CD14-positive monocyte (primary cell): ENCODE measurements around the gene MACF1. TPM values are rescaled to one million over a fixed set of nuclear protein-coding genes. Genes with fewer than 3 reads are reported as not detected.

Experiments used
- DNase-seq, 3 donors: peaks; one replicate each; pipeline ENCODE4 v3.0.0-alpha.2; 2011 to 2022
- H2AFZ ChIP-seq: 2 replicates; pipeline ENCODE4 v1.6.0; 2012; ENCODE audit warnings: mild to moderate bottlenecking, low read depth, low read length, inconsistent platforms; ENCODE audit not compliant: insufficient read depth, poor library complexity, severe bottlenecking
- H3K27ac ChIP-seq, 2 donors: 1 replicate in 1 of 2; 2 replicates in 1 of 2; pipeline ENCODE4 v1.5.1; 2012 to 2013; ENCODE audit warnings: low read length in 2 of 2, control low read depth in 1 of 2, inconsistent platforms in 1 of 2, low read depth in 1 of 2, mild to moderate bottlenecking in 1 of 2
- H3K27me3 ChIP-seq, 2 donors: one replicate each; pipeline versions ENCODE4 v1.6.0 to v1.6.1; 2011 to 2013; ENCODE audit warnings: low read length in 2 of 2; ENCODE audit not compliant: control insufficient read depth in 2 of 2, insufficient read depth in 2 of 2
- H3K36me3 ChIP-seq, 2 donors: replicated peaks in 1 of 2; 1 replicate in 1 of 2; 2 replicates in 1 of 2; pipeline versions ENCODE4 v1.5.1 to v1.6.1; 2012 to 2013; ENCODE audit warnings: low read length in 2 of 2, control low read depth in 1 of 2, inconsistent platforms in 1 of 2, mild to moderate bottlenecking in 1 of 2; ENCODE audit not compliant: insufficient read depth in 2 of 2, control insufficient read depth in 1 of 2
- H3K4me1 ChIP-seq, 2 donors: 1 replicate in 1 of 2; 2 replicates in 1 of 2; pipeline versions ENCODE4 v1.5.1 to v1.6.1; 2012 to 2013; ENCODE audit warnings: low read length in 2 of 2, control low read depth in 1 of 2, inconsistent platforms in 1 of 2, mild to moderate bottlenecking in 1 of 2, moderate library complexity in 1 of 2; ENCODE audit not compliant: insufficient read depth in 2 of 2, control insufficient read depth in 1 of 2
- H3K4me2 ChIP-seq: replicated peaks from 2 replicates; pipeline ENCODE3; 2012; ENCODE audit warnings: low read length, moderate library complexity, mild to moderate bottlenecking; ENCODE audit not compliant: poor library complexity, severe bottlenecking; ENCODE audit errors: extremely low read depth
- H3K4me3 ChIP-seq, 3 experiments: fragments of 200-600 bp in 1 of 3; sonication (generic) in 1 of 3; replicated peaks in 1 of 3; 1 replicate in 2 of 3; 2 replicates in 1 of 3; pipeline ENCODE4 v1.5.1; 2011 to 2013; ENCODE audit warnings: low read length in 3 of 3, mild to moderate bottlenecking in 3 of 3, control low read depth in 2 of 3, low read depth in 2 of 3, inconsistent platforms in 1 of 3, moderate library complexity in 1 of 3
- H3K79me2 ChIP-seq: 2 replicates; pipeline ENCODE4 v1.6.0; 2012; ENCODE audit warnings: mild to moderate bottlenecking, control low read depth, inconsistent platforms, low read length, moderate library complexity; ENCODE audit not compliant: insufficient read depth
- H3K9ac ChIP-seq: 2 replicates; pipeline ENCODE4 v1.6.0; 2017; ENCODE audit warnings: low read length, mild to moderate bottlenecking; ENCODE audit not compliant: insufficient read depth, poor library complexity, severe bottlenecking
- H3K9me3 ChIP-seq, 2 donors: replicated peaks in 1 of 2; 1 replicate in 1 of 2; 2 replicates in 1 of 2; pipeline versions ENCODE4 v1.5.1 to v1.6.1; 2012 to 2013; ENCODE audit warnings: low read length in 2 of 2, control low read depth in 1 of 2; ENCODE audit not compliant: control insufficient read depth in 1 of 2, insufficient read depth in 1 of 2
- H4K20me1 ChIP-seq: 2 replicates; pipeline ENCODE4 v1.6.0; 2012; ENCODE audit warnings: mild to moderate bottlenecking, low read length, control low read depth, moderate library complexity; ENCODE audit not compliant: insufficient read depth
- H3K27ac Mint-ChIP-seq, 7 donors: one replicate each; pipeline ENCODE4 v1.8.0; 2020; ENCODE audit warnings: mild to moderate bottlenecking in 7 of 7, mixed read lengths in 7 of 7, moderate library complexity in 6 of 7, inconsistent platforms in 2 of 7
- H3K27me3 Mint-ChIP-seq, 3 donors: one replicate each; pipeline ENCODE4 v1.8.0; 2021 to 2022; ENCODE audit warnings: low read depth in 3 of 3, mild to moderate bottlenecking in 3 of 3, mixed read lengths in 3 of 3, moderate library complexity in 3 of 3, inconsistent platforms in 1 of 3
- H3K36me3 Mint-ChIP-seq, 2 donors: one replicate each; pipeline ENCODE4 v1.8.0; 2020; ENCODE audit warnings: mixed read lengths in 2 of 2, inconsistent platforms in 1 of 2, mild to moderate bottlenecking in 1 of 2
- H3K4me1 Mint-ChIP-seq: one replicate; pipeline ENCODE4 v1.8.0; 2020; ENCODE audit warnings: mild to moderate bottlenecking, mixed read lengths
- H3K4me3 Mint-ChIP-seq, 2 donors: one replicate each; pipeline ENCODE4 v1.8.0; 2020; ENCODE audit warnings: mild to moderate bottlenecking in 2 of 2, mixed read lengths in 2 of 2, moderate library complexity in 1 of 2
- H3K9me3 Mint-ChIP-seq, 7 donors: one replicate each; pipeline ENCODE4 v1.8.0; 2020 to 2022; ENCODE audit warnings: mixed read lengths in 7 of 7, mild to moderate bottlenecking in 6 of 7, moderate library complexity in 6 of 7, inconsistent platforms in 2 of 7
- CTCF ChIP-seq: fragments of 200-600 bp; IDR thresholded peaks from one replicate; pipeline ENCODE4 v1.8.0; 2022; ENCODE audit warnings: antibody characterized with exemption, mild to moderate bottlenecking
- WGBS: methylation state at CpG from one replicate; pipeline ENCODE4 v1.1.5; 2013; ENCODE audit warnings: missing lambda C conversion rate; ENCODE audit not compliant: insufficient coverage; 5-methylcytosine and 5-hydroxymethylcytosine counted together
- intact Hi-C, 2 donors: fragments of 100-400 bp; cut with micrococcal nuclease; formaldehyde crosslinking; loops; one replicate each; pipeline versions ENCODE4 v1.15.0 to v1.15.1; 2023
- polyA plus RNA-seq, 3 donors: library from polyadenylated mRNA; depleted of rRNA in 1 of 3; unstranded in 2 of 3; stranded (reverse) in 1 of 3; fragments of 300-500 nt in 2 of 3; fragments of >200 nt in 1 of 3; fragmentation: Illumina TruSeq in 2 of 3; gene quantifications; 1 replicate in 2 of 3; 2 replicates in 1 of 3; pipeline ENCODE4 v1.2.3, GENCODE V29; 2012 to 2021

Gene MACF1
- polyA plus RNA-seq, 3 donors: 3.4 to 36.8 (median 4.5) TPM

- no peak for TF ChIP-seq CTCF
- H3K4me3 Mint-ChIP-seq: no peak overlapping the region
- no peaks in the 10 kb centered on the region for H4K20me1 ChIP-seq
- no peaks in the 10 kb centered on the region for H3K9me3 Mint-ChIP-seq
- no peaks in the 10 kb centered on the region for H3K9me3 ChIP-seq
- intact Hi-C loops: no loop called here
- H2AFZ ChIP-seq: no peak overlapping the region
- no peaks in the 10 kb centered on the region for H3K27me3 ChIP-seq
- peaks cover 10% of the 10 kb centered on the region for H3K4me1 Mint-ChIP-seq
- DNase-seq: no peak
- peaks cover 69 to 87% of the 10 kb centered on the region in 2 donors for H3K36me3 ChIP-seq
- H3K4me3 ChIP-seq: no peak overlapping the region
- H3K4me1 ChIP-seq: peaks cover 0 to 5% of the 10 kb centered on the region in 2 donors
- H3K9ac ChIP-seq: no peak overlapping the region
- no peak overlapping the region for H3K4me2 ChIP-seq
- peaks cover 66 to 82% of the 10 kb centered on the region in 2 donors for H3K36me3 Mint-ChIP-seq
- WGBS: 96% methylated on average over 15 of the region's 16 CpGs
- H3K27ac Mint-ChIP-seq: peak overlapping the region in 3 of 7 donors; percentile 4 to 78 (median 20)
- H3K27me3 Mint-ChIP-seq: no peaks in the 10 kb centered on the region
- H3K79me2 ChIP-seq: peaks cover 10% of the 10 kb centered on the region
- H3K27ac ChIP-seq: peak overlapping the region in 1 of 2 donors; percentile 40
Observed at GRCh38 chr1:39385067-39385988, 180.8 kb downstream of the MACF1 start.

- WGBS: 100% methylated on average over 2 of the region's 5 CpGs
- Histone ChIP-seq H3K27ac (no peak overlapping the region), H3K27me3 (no peaks in the 10 kb centered on the region), H3K4me2 (no peak overlapping the region), H3K36me3 (peaks cover 65 to 85% of the 10 kb centered on the region in 2 donors), H2AFZ (no peak overlapping the region), H3K9ac (no peak overlapping the region), H3K4me1 (peaks cover 0 to 5% of the 10 kb centered on the region in 2 donors), H3K79me2 (peaks cover 18% of the 10 kb centered on the region), H3K4me3 (no peak overlapping the region), H3K9me3 (no peaks in the 10 kb centered on the region), H4K20me1 (peaks cover 8% of the 10 kb centered on the region)
- H3K27me3 Mint-ChIP-seq: no peaks in the 10 kb centered on the region
- H3K36me3 Mint-ChIP-seq: peaks cover 63 to 79% of the 10 kb centered on the region in 2 donors
- no peak for DNase-seq
- no peak overlapping the region for H3K4me3 Mint-ChIP-seq
- H3K9me3 Mint-ChIP-seq: no peaks in the 10 kb centered on the region
- intact Hi-C loops: no loop called here
- no peak overlapping the region for H3K27ac Mint-ChIP-seq
- peaks cover 10% of the 10 kb centered on the region for H3K4me1 Mint-ChIP-seq
- no peak for TF ChIP-seq CTCF
Observed at GRCh38 chr1:39386997-39387396, 182.5 kb downstream of the MACF1 start.
